Fibroblast of gingiva (primary cell): ENCODE results near the gene SIGLEC10.

Experiments used
- DNase-seq: peaks from one replicate; pipeline ENCODE4 v3.0.0-alpha.2; 2011; ENCODE audit warnings: low read depth

SIGLEC10 gene

DNA sequence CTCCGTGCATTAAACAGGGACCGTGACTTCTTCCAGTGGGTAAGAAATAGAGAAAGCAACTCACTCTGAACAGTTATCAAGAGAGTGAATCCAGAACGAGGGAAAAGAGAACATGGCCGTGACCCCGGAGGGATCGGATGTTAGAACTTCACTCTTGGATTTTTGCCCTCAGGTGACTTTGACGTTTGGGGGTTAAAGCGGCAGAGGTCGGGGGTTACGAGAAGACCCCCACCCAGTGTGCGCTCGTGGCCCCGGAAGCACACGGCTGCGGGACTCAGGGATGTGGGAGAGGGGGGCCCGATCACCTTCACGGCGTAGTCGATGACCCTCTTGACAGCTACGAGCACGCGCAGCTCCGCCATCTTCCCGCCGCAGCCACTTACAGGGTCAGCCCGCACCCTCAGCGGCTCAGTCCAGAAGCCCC lies 51.5 kb downstream of the SIGLEC10 start, which contains the start of gene ETFB:
Gene ETFB, minus strand, starts transcription at position 424 of the 424 bp plus-strand sequence. Its CDS starts 62 bp downstream, at position 362.
- DNase-seq, result no peak

DNA sequence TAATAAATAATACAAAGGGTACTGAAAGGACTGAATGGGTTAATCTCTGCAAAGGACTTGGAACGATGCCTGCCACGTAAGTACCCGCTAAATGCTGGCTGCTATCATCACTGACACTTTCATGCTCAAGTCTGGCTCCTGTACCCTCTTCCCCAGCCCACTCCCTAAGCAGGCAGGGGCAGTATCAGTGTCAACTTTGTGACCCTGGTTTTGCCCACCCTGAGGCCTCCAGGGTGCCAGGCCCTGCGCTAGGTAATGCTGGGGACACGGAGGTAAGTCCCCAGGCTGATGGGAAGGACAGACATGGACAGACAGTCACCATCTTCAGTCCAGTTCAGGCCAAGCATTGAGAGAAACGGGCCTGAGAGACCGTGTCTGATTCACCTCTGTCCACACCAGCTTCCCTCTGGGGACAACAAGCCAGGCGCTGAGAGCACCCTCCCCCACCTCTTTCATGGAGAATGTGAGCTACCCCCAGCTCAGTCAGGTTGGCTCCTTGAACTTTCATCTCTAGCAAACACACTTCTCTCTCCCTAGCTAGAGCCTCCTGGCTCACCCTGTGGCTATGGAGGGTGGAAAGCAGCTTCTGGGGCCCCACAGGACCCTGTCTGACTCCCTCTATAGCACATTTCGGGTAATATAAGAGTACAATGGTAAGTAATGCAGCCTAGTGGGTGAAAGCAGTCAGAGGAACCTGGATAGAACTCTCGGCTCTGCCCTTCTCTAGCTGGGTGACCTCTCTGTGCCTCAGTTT lies 52.1 kb downstream of the SIGLEC10 start:
- DNase-seq, result peak; percentile 58

DNA sequence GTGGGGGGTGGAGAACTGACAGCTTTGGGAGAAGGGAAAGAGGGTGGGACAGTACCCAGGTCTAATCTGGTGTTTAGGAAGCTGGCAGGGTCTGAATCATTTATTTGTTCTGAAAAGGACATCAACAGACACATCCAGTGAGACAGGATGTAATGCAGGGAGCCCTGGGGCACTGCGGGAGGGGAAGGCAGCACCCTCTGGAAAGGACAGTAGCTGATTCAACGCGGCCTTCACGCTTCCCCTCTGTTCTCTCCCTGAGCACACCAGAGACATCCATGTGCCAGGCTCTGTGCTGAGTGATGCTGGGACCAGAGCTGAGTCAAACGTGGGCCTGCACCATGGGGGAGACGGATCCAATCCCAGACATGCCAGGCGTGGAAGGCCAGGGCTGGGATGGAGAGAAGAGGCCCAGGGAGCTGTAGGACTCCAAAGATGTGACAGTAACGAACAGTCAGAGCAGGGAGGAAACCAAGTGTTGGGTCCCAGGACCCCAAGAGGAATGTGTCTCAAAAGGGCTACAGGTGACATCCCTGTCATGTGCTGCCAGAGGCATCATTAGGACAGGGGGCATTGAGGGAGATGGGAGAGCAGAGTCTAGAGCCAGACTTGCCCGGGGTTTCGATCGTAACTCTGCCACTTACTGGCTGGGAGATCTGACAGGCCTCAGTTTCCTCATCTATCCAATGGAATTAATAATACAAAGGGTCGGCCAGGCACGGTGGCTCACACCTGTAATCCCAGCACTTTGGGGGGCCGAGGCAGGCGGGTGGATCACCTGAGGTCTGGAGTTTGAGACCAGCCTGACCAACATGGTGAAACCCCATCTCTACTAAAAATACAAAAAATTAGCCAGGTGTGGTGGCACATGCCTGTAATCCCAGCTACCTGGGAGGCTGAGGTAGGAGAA lies 53.0 kb downstream of the SIGLEC10 start:
- DNase-seq, result no peak

DNA sequence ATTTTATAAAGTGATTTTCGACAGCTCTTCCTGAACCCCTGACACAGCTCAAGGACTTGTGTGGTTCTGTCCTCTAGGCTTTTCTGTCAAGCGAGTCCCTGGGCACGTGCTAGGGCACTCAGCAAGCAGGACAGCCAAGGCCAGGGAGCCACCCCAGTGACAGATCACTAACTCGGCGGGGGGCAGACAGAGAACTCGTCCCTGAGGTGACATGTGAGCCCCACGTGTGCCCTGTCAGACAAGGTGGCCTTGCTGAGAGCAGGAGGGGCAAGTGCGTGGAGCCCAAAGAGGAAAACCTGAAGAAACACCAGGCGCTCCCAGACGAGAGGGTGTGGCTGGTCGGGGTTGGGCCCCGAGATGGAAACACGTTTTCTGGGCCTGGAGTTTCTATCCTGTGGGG lies 56.2 kb downstream of the SIGLEC10 start:
- DNase-seq, result no peak
